Activated CD8-positive, alpha-beta T cell treated with anti-CD3 and anti-CD28 coated beads, Interleukin-2, amount 10 ng/mL, durations not matched to agents 7 days and 5 days (primary cell): Measurements from ENCODE around the gene CHRNA10. TPM values are rescaled to one million over a fixed set of nuclear protein-coding genes. Genes with fewer than 3 reads are reported as not detected.
A peak's percentile ranks its signal among the peaks of the same experiment; 100 is the strongest.

Source experiments
- ATAC-seq: fragments of 150-1000 bp; cut with Tn5 transposase; one replicate; pipeline ENCODE4 v1.10.0; 2021; ENCODE audit warnings: moderate library complexity
- CTCF ChIA-PET: fragments of 350-600 bp; sonication (Branson Sonifier 250); formaldehyde crosslinking; loops from one replicate; lab custom pipeline; 2021; ENCODE audit warnings: antibody characterized with exemption; lab: Charles Lee
- POLR2A ChIA-PET: fragments of 350-600 bp; sonication (Branson Sonifier 250); formaldehyde crosslinking; loops from one replicate; lab custom pipeline; 2021; ENCODE audit warnings: antibody characterized with exemption; lab: Charles Lee
- DNase-seq: peaks from one replicate; pipeline ENCODE4 v3.0.0-alpha.2; 2020
- H3K27ac Mint-ChIP-seq: one replicate; pipeline ENCODE4 v1.8.0; 2021; ENCODE audit warnings: mild to moderate bottlenecking, mixed read lengths
- H3K27me3 Mint-ChIP-seq: one replicate; pipeline ENCODE4 v1.8.0; 2021; ENCODE audit warnings: low read depth, mixed read lengths
- H3K36me3 Mint-ChIP-seq: one replicate; pipeline ENCODE4 v1.8.0; 2021; ENCODE audit warnings: low read depth, mixed read lengths
- H3K4me1 Mint-ChIP-seq: one replicate; pipeline ENCODE4 v1.8.0; 2021; ENCODE audit warnings: low read depth, mixed read lengths
- H3K4me3 Mint-ChIP-seq: one replicate; pipeline ENCODE4 v1.8.0; 2021; ENCODE audit warnings: mild to moderate bottlenecking, mixed read lengths
- H3K9me3 Mint-ChIP-seq: one replicate; pipeline ENCODE4 v1.8.0; 2022; ENCODE audit warnings: mixed read lengths; ENCODE audit not compliant: insufficient read depth
- total RNA-seq, 2 experiments: library from RNA; stranded (reverse); gene quantifications; one replicate each; pipeline ENCODE4 v1.2.3, GENCODE V29; 2021

The CHRNA10 gene
- total RNA-seq, 2 experiments from 2014 or later, result 2.6 to 3.0 TPM

- peak; percentile 80 for ATAC-seq
- DNase-seq, result peak; percentile 41
- Mint-ChIP-seq H3K4me3 (no peak overlapping the region), H3K9me3 (no peaks in the 10 kb centered on the region), H3K27ac (no peak overlapping the region), H3K36me3 (no peaks in the 10 kb centered on the region), H3K27me3 (peaks cover 30% of the 10 kb centered on the region), H3K4me1 (peaks cover 6% of the 10 kb centered on the region)
- POLR2A ChIA-PET, result no interaction called here
- CTCF ChIA-PET, result no interaction called here
Observed at GRCh38 chr11:3642071-3642951, 28.9 kb downstream of the CHRNA10 start.

GRCh38 chr11:3641701-3642070, 29.5 kb downstream of the CHRNA10 start, which contains the start of gene ART5:
ART5 (minus strand) TSS chr11:3641992; CDS start chr11:3641862, 130 bp downstream.
- Mint-ChIP-seq H3K36me3 (no peaks in the 10 kb centered on the region), H3K27ac (no peak within 1 kb of the TSS), H3K9me3 (no peaks in the 10 kb centered on the region), H3K27me3 (peaks cover 30% of the 10 kb centered on the region), H3K4me3 (no peak within 1 kb of the TSS), H3K4me1 (peaks cover 6% of the 10 kb centered on the region)
- DNase-seq (no peak), ATAC-seq (no peak)
- ChIA-PET POLR2A (no interaction called here), CTCF (no interaction called here)

- Mint-ChIP-seq H3K4me3 (no peak overlapping the region), H3K9me3 (no peaks in the 10 kb centered on the region), H3K4me1 (peaks cover 6% of the 10 kb centered on the region), H3K27me3 (peaks cover 30% of the 10 kb centered on the region), H3K27ac (no peak overlapping the region), H3K36me3 (no peaks in the 10 kb centered on the region)
- no peak for DNase-seq
- no peak for ATAC-seq
- ChIA-PET POLR2A (no interaction called here), CTCF (no interaction called here)
Observed at GRCh38 chr11:3641191-3641590, 30.0 kb downstream of the CHRNA10 start.

GRCh38 chr11:3639841-3640240, 31.3 kb downstream of the CHRNA10 start:
- no peak for ATAC-seq
- H3K4me1 Mint-ChIP-seq, result peaks cover 6% of the 10 kb centered on the region
- H3K4me3 Mint-ChIP-seq, result no peak overlapping the region
- no peak overlapping the region for H3K27ac Mint-ChIP-seq
- no peaks in the 10 kb centered on the region for H3K36me3 Mint-ChIP-seq
- POLR2A ChIA-PET, result no interaction called here
- no peak for DNase-seq
- CTCF ChIA-PET, result no interaction called here
- H3K9me3 Mint-ChIP-seq, result no peaks in the 10 kb centered on the region
- peaks cover 26% of the 10 kb centered on the region for H3K27me3 Mint-ChIP-seq

- POLR2A ChIA-PET, result no interaction called here
- Mint-ChIP-seq H3K36me3 (no peaks in the 10 kb centered on the region), H3K4me1 (peaks cover 6% of the 10 kb centered on the region), H3K4me3 (no peak overlapping the region), H3K9me3 (no peaks in the 10 kb centered on the region), H3K27ac (no peak overlapping the region), H3K27me3 (peaks cover 17% of the 10 kb centered on the region)
- DNase-seq (no peak), ATAC-seq (no peak)
- CTCF ChIA-PET, result no interaction called here
Observed at GRCh38 chr11:3638513-3638912, 32.7 kb downstream of the CHRNA10 start.

GRCh38 chr11:3637201-3637600, 34.0 kb downstream of the CHRNA10 start:
- Mint-ChIP-seq H3K36me3 (no peaks in the 10 kb centered on the region), H3K27me3 (peaks cover 8% of the 10 kb centered on the region), H3K27ac (no peak overlapping the region), H3K4me3 (no peak overlapping the region), H3K9me3 (no peaks in the 10 kb centered on the region), H3K4me1 (peaks cover 3% of the 10 kb centered on the region)
- CTCF ChIA-PET, result no interaction called here
- POLR2A ChIA-PET, result no interaction called here
- no peak for ATAC-seq
- DNase-seq, result no peak

- Mint-ChIP-seq H3K9me3 (no peaks in the 10 kb centered on the region), H3K4me3 (no peak overlapping the region), H3K27me3 (no peaks in the 10 kb centered on the region), H3K36me3 (no peaks in the 10 kb centered on the region), H3K27ac (no peak overlapping the region), H3K4me1 (no peaks in the 10 kb centered on the region)
- CTCF ChIA-PET, result no interaction called here
- POLR2A ChIA-PET, result no interaction called here
- DNase-seq (no peak), ATAC-seq (no peak)
Observed at GRCh38 chr11:3635641-3636375, 35.4 kb downstream of the CHRNA10 start.

GRCh38 chr11:3632070-3632660, 39.0 kb downstream of the CHRNA10 start:
- ChIA-PET CTCF (no interaction called here), POLR2A (no interaction called here)
- ATAC-seq (no peak), DNase-seq (no peak)
- H3K4me3 Mint-ChIP-seq, result no peak overlapping the region
- H3K4me1 Mint-ChIP-seq, result no peaks in the 10 kb centered on the region
- no peaks in the 10 kb centered on the region for H3K36me3 Mint-ChIP-seq
- H3K27ac Mint-ChIP-seq, result no peak overlapping the region
- no peaks in the 10 kb centered on the region for H3K27me3 Mint-ChIP-seq
- H3K9me3 Mint-ChIP-seq, result no peaks in the 10 kb centered on the region

- ChIA-PET POLR2A (no interaction called here), CTCF (no interaction called here)
- DNase-seq (no peak), ATAC-seq (no peak)
- no peak overlapping the region for H3K27ac Mint-ChIP-seq
- no peak overlapping the region for H3K4me3 Mint-ChIP-seq
- no peaks in the 10 kb centered on the region for H3K9me3 Mint-ChIP-seq
- H3K27me3 Mint-ChIP-seq, result no peaks in the 10 kb centered on the region
- H3K36me3 Mint-ChIP-seq, result no peaks in the 10 kb centered on the region
- peaks cover 5% of the 10 kb centered on the region for H3K4me1 Mint-ChIP-seq
Observed at GRCh38 chr11:3631331-3631730, 39.9 kb downstream of the CHRNA10 start.

- H3K27me3 Mint-ChIP-seq, result no peaks in the 10 kb centered on the region
Observed at GRCh38 chr11:3627291-3627690, 43.9 kb downstream of the CHRNA10 start.

GRCh38 chr11:3626250-3626960, 44.8 kb downstream of the CHRNA10 start:
- Mint-ChIP-seq H3K4me1 (peaks cover 6% of the 10 kb centered on the region), H3K4me3 (no peak overlapping the region), H3K9me3 (no peaks in the 10 kb centered on the region), H3K27ac (no peak overlapping the region), H3K27me3 (no peaks in the 10 kb centered on the region), H3K36me3 (no peaks in the 10 kb centered on the region)
- DNase-seq, result no peak
- ChIA-PET POLR2A (no interaction called here), CTCF (interaction anchor here (1.1 kb wide), 1 partner anchor 16 kb away, joined by 4 read pairs; no protein-coding TSS in a partner anchor)
- ATAC-seq, result peak; percentile 51

More at GRCh38 chr11:3627291-3627690, 43.9 kb downstream of the CHRNA10 start:
- Mint-ChIP-seq H3K9me3 (no peaks in the 10 kb centered on the region), H3K4me1 (peaks cover 6% of the 10 kb centered on the region), H3K4me3 (no peak overlapping the region), H3K36me3 (no peaks in the 10 kb centered on the region), H3K27ac (no peak overlapping the region)
- CTCF ChIA-PET, result no interaction called here
- POLR2A ChIA-PET, result no interaction called here
- DNase-seq, result no peak
- no peak for ATAC-seq
